ENCODE results near the gene POLD1.

The POLD1 gene

GRCh38 chr19:50455992-50456391, 71.8 kb downstream of the POLD1 start:
- H3K4me3 ChIP-seq (ENCODE audit: low read depth, low read length), result no peak overlapping the region
- no peak for TF ChIP-seq CTCF (IDR thresholded peaks at IDR 0.05; ENCODE audit: low read depth, low read length)

- no peak for TF ChIP-seq CTCF (IDR thresholded peaks at IDR 0.05; ENCODE audit: low read depth, low read length)
- no peak overlapping the region for H3K4me3 ChIP-seq (ENCODE audit: low read depth, low read length)
Measured at GRCh38 chr19:50457300-50457699, 73.2 kb downstream of the POLD1 start.

- TF ChIP-seq CTCF (IDR thresholded peaks at IDR 0.05; ENCODE audit: low read depth, low read length), result no peak
- no peak overlapping the region for H3K4me3 ChIP-seq (ENCODE audit: low read depth, low read length)
Measured at GRCh38 chr19:50458396-50459066, 74.4 kb downstream of the POLD1 start.

- no peak for TF ChIP-seq CTCF (IDR thresholded peaks at IDR 0.05; ENCODE audit: low read depth, low read length)
- no peak overlapping the region for H3K4me3 ChIP-seq (ENCODE audit: low read depth, low read length)
Measured at GRCh38 chr19:50459067-50459456, 74.9 kb downstream of the POLD1 start.

GRCh38 chr19:50459638-50460037, 75.5 kb downstream of the POLD1 start:
- TF ChIP-seq CTCF (IDR thresholded peaks at IDR 0.05; ENCODE audit: low read depth, low read length), result no peak
- H3K4me3 ChIP-seq (ENCODE audit: low read depth, low read length), result no peak overlapping the region

- H3K4me3 ChIP-seq (ENCODE audit: low read depth, low read length), result no peak overlapping the region
- TF ChIP-seq CTCF (IDR thresholded peaks at IDR 0.05; ENCODE audit: low read depth, low read length), result no peak
Measured at GRCh38 chr19:50460161-50460765, 76.1 kb downstream of the POLD1 start.

GRCh38 chr19:50461066-50461875, 77.1 kb downstream of the POLD1 start:
- no peak overlapping the region for H3K4me3 ChIP-seq (ENCODE audit: low read depth, low read length)
- peak; percentile 81 for TF ChIP-seq CTCF (IDR thresholded peaks at IDR 0.05; ENCODE audit: low read depth, low read length)

Data from WI38 (cell line).